GM10248 (cell line): ENCODE measurements around the gene CADM1.
A peak's percentile ranks its signal among the peaks of the same experiment; 100 is the strongest.

Source experiments
- CTCF ChIA-PET: fragments of 300-600 bp; sonication (Branson Sonifier 250); formaldehyde crosslinking; extraction: SDS; loops from one replicate; lab custom pipeline; 2021; ENCODE audit warnings: antibody characterized with exemption; lab: Yijun Ruan, JAX
- POLR2A ChIA-PET: fragments of 350-650 bp; sonication (Branson Sonifier 250); formaldehyde crosslinking; extraction: SDS; loops from one replicate; lab custom pipeline; 2020; ENCODE audit warnings: antibody characterized with exemption; lab: Yijun Ruan, JAX
- DNase-seq: peaks from one replicate; pipeline ENCODE4 v3.0.0; 2012; ENCODE audit errors: extremely low spot score
- CTCF ChIP-seq: IDR thresholded peaks from 2 replicates; pipeline ENCODE4 v1.5.1; 2012; ENCODE audit warnings: mild to moderate bottlenecking, low read depth; ENCODE audit errors: extremely low read depth, missing control alignments, control extremely low read depth

CADM1 gene

GRCh38 chr11:115504276-115505158, at the start of gene CADM1:
CADM1 (minus strand) TSS chr11:115504415.
- CTCF ChIA-PET, result interaction anchor here (1.0 to 1.3 kb wide), 2 partner anchors 9 to 10 kb away, joined by 3 to 4 read pairs; no protein-coding TSS in a partner anchor
- DNase-seq, result peak; percentile 75
- peak; percentile 6 for TF ChIP-seq CTCF
- POLR2A ChIA-PET, result no interaction called here

DNA sequence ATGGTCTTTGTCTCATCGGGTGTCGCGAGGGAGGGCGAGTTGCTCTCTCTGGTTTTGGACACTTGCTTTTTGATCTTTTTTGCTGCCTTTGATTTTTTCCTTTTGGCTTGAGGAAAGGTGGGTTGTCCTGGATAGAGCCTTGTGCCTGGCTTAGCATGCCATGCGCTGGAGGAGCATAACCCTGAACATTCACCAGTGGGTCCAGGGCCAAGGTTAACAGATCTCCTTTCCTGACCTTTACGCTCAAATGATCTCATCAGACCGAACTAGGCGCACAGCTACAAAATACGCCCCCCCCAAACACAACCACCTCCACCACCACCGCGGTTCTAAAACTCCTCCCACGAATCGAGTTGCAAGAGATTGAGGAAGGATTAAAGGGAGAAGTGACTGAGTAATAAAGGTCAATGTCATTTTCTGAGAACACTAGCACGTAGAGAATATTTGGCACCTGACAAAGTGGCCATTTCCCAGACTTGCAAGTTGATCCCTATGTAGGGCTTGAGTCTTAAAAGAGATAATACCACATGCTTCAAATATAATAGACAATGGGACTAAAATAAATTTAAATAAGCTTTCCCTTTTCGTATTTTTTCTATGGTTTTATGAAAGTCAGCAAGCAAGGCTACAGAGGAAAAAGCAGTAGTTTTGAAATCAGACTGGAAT, 48.7 kb upstream of the CADM1 start:
- ChIA-PET POLR2A (no interaction called here), CTCF (no interaction called here)
- no peak for DNase-seq

DNA sequence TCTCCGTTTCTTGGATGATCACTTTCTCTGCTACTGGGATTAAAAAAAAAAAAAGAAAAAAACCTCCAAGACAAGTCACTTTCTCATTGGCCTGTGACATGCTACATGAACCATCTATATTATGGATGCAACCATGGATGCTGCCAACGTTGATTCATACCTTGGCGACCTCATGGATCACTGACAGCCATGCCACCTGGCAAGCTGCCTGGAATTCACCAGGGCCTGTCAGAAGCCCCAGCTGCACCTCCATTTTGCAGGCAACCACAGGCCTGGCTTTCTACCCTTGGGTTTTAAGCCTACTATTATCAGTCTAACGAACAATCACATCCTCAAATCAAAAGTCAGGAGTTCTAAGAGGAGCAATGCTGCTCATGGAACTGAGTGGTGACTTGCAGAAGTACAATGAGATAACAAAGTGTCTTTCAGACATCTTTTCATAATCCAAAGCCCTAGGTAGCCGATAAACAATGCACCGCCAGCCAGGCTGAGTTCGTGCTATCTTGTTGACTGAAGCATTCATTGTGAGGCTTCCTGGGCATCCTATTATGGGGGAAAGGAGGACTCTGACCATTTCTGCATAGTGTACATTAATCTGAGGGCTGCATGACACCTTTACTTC, 48.0 kb upstream of the CADM1 start:
- ChIA-PET POLR2A (no interaction called here), CTCF (no interaction called here)
- no peak for TF ChIP-seq CTCF
- no peak for DNase-seq

More for the DNA sequence above, 48.7 kb upstream of the CADM1 start:
- no peak for TF ChIP-seq CTCF

GRCh38 chr11:115550291-115551059, 46.3 kb upstream of the CADM1 start:
- ChIA-PET CTCF (interaction anchor here (1.1 to 1.3 kb wide), 2 partner anchors 13 to 16 kb away, joined by 3 read pairs; no protein-coding TSS in a partner anchor), POLR2A (no interaction called here)
- DNase-seq, result no peak
- no peak for TF ChIP-seq CTCF

GRCh38 chr11:115548878-115549528, 44.8 kb upstream of the CADM1 start:
- ChIA-PET CTCF (interaction anchor here (1.4 kb wide), 1 partner anchor 18 kb away, joined by 3 read pairs; no protein-coding TSS in a partner anchor), POLR2A (no interaction called here)
- no peak for DNase-seq
- TF ChIP-seq CTCF, result no peak
